Stimulated activated CD4-positive, alpha-beta T cell treated with anti-CD3 and anti-CD28 coated beads, Interleukin-15, amount 100 ng/mL, for 48 hours (primary cell): Measurements from ENCODE around the gene ZP1.

ENCODE experiments used
- DNase-seq, 2 donors: peaks; one replicate each; pipeline ENCODE4 v3.0.0-alpha.2; 2020; ENCODE audit warnings: low read depth in 2 of 2

The ZP1 gene

DNA sequence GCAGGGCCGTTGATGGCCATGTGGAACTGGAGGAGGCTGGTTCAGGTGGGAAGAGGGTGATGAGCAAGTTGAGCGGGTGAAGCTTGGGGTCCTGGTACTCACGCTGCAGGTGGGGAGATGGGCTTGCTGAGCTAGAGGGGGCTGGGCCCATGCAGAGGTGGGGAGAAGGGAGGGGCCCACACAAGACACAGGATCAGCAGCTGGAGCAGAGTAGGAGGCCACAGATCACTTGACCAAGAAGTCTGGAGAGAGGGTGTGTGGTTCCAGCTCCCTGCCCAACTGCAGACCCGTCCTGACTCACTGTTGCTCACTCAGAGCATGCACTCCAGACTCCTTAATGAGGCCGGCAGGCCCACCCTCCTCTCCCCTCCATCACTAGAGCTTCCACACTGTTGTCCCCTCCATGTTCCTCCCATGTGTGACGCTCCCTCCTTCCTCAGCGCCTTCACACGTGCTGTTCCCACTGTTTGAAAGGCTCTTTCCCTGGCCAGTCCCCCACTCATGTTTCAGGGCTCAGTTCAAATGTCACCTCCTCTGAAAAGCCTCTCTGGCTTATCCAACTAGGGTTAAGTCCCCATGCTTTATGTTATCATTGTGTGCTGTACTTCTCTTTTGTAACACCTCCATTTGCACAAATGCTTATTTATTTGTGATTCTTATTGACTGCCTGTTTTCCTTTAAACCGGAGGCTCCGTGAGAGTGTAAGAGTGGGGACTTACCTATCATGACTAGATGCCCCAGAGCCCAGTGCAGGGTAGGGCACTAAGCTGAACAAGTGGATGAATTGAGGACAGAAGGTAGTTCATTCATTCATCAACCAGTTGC lies 23.1 kb upstream of the ZP1 start:
- no peak for DNase-seq

DNA sequence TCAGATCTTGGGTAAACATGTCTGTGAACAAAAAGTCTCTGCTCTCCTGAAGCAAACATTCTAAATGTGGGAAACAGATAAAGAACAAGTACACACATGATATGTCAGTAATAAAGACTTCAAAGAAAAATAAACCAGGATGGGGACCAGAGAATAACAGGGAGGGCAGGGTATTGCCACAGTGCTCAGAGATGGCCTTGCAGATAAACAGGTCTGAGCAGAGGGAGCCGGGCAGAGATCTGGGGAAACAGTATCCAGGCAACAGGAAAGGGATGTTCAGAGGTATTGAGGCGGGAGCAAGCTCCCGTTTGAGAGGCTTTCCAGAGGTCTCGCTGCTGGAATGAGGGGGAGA lies 22.5 kb upstream of the ZP1 start:
- DNase-seq = no peak

- no peak for DNase-seq
Observed at GRCh38 chr11:60845338-60845737, 22.0 kb upstream of the ZP1 start.

- no peak for DNase-seq
Observed at GRCh38 chr11:60847281-60847680, 20.1 kb upstream of the ZP1 start.

GRCh38 chr11:60847896-60848295 lies 19.4 kb upstream of the ZP1 start:
- DNase-seq = no peak

GRCh38 chr11:60848714-60849151 lies 18.6 kb upstream of the ZP1 start:
- no peak for DNase-seq

GRCh38 chr11:60849641-60850520 lies 17.5 kb upstream of the ZP1 start:
- no peak for DNase-seq

DNA sequence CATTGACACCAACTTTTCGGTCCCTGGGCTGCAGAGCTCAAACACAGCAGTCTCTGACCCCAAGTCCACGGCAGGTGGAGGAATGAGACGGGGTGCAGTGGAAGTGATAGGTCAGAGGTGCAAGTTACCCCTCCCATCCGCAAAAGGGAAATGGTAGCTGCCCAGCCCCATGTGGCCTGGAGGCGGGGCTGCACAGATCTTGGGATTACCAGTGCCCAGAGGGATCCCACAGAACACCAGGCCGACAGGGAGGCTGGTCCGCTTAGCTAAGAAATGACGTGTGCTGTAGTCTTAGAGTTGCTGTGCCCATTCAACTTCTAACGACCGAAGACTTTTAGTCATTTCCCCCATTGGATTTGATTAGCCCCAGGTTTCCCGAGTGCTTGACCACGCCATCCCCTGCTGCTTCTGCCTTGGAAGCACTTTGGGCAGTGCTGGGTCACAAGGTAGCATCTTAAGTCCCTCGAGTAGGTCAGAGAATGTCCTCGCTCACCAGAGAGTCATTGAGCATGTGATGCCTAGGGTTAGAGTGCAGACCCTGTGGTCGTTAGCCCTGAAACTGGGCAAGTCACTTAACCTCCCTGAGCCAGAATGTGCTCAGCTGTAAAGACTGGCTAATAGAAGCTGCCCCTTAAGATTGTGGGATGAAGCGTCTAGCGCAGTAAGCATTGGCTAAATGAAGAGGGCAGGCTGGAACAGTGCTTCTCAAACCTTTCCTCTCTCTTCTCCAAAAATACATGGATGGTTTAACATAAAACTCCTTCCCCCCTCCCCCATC lies 15.8 kb upstream of the ZP1 start:
- no peak for DNase-seq

DNA sequence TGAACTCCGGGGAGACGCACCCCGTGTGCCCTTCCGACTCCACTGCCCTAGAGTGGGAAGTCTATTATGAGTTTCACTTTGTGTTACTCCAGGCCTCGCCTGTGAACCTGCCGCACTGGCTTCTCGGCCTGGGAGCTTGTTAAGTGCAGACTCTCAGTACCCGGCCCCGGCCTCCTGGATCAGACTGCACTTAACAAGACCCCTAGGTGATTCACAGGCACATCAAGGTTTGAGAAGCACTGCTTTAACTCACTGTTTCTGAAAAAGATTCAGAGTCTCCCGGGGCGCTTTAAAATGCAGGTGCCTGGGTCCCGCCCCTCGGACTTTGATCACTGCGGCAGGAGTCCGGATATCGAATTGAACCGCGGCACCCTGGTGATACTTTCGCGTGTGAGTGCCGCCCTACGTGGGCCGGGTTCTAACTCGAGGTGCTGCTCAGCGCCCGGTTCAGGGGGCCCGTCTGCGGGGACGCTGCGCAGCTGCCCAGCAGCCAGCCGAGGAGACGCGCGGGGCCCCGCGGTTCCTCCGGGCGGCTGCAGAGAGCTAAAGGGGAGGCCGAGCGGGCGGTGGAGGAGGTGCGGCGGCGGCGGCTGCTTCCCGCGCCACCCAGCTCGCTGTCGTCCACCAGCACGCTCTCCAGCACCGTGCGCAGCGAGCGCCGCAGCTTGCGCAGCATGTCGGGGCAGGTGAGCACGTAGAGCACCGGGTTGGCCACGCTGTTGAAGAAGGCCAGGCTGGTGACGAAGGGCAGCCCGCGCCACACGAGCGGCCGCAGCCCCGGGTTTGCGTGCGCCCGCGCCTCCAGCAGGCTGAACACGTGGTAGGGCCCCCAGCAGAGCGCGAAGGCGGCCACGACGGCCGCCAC lies 15.0 kb upstream of the ZP1 start:
- DNase-seq = no peak

DNA sequence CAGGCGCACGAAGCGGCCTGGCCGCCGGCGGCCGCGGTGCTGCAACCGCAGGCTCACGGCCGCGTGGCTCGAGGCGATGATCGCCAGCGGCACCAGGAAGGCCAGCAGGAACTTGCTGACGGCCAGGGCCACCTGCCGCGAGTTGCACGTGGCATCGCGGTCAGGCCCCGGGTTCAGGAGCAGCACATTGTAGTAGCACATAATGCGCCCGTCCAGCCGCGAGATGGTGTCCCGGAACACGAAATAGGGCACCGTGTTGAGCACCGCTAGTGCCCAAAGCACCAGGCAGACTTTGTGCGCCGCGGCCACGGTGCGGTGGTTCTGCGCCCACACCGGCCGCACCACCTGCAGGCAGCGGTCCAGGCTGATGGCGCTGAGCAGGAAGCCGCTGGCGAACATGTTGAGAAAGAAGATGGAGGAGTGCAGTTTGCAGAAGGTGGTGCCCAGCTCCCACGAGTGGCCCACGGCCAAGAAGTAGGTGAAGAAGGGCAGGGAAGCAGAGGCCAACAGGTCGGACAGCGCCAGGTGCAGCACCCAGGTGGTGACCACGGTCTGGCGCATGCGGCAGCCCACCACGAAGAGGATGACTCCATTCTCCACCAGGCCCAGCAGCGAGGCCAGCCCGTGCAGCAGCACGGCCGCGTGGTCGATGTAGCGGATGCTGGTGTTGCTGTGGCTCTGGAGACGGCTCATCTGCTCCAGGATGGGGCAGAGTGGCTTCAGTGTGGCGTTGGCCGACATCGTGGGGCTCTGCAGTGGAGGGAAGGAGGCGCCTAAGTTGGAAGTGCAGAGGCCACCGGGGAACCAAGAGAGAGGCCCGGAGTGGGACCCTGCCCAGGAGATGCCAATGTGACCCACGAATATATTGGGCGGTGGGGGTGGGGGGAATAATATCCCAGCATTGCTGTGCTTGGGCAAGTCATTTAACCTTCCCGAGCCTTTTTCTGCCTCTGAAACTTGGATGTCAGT lies 14.1 kb upstream of the ZP1 start:
- DNase-seq = no peak

DNA sequence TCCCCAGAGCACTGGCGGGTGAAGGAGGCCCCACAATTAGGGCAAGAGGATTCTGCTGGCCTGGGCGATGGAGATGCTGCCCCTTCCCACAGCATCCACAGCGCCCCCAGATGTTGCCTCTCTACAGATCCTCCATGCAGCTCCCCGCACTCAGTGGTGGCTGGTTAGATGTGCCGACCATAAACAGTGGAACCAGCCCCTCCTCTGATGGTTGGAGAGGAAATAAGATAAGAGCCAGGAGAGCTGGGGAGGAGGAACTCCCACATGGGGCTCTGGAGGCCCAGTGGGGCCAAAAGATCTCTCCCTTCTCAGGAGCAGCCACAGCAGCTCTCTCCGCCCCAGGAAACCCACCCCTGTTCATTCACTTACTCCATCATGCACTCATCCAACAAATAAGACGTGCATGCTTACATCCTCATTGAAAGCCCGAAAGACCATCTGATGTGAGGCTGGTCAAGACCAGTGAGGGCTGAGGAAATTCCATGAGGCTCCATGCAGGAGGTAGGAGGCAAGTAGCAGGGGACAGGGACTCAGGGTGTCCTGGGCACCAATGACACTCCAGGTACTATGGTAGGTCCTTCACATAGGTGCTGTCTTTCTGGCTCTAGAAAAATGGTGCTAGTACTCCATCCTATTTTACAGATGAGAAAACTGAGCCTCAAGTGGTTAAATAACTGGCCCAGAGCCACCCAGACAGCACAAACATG lies 13.0 kb upstream of the ZP1 start:
- no peak for DNase-seq

DNA sequence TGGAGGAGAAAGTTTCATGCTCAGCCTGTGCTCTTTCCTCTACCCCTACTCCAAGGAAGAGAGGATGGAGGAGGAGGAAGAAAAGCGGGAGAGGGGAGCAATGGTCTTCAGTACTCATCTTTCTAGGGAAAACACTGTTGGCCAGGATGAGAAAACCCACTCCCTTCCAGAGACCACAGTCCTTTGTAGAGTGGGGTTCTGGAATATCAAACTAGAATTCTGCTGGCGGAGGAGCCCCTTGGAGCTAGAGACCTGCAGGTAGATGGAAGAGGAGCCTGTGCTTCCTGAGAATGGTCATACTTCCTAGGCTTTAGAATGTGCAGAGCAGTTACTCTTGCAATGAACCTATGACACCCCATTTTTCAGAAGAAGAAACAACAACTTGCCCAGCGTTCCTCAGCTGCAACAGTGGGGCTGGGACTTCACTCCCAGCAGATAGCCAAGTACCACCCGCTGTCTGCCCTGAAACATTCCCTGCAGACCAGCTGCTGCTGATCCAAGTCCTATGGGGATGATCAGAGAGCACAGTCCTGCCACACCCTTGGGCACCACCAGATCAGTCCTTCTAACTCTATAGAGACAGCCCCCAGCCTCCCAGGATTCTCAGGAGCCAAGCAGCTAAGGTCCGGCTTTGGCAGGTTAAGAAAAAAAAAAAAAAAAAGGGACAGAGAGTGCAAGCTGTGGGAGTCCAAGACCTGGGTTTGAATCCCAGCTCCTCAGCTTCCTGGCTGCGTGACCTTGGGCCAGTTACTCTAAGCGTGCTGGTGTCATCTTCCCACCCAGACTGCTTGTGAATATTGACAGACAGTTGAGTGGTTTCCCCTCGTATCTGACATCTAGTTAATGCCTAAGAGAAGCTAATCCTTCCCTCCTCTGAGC lies 12.3 kb upstream of the ZP1 start:
- no peak for DNase-seq

GRCh38 chr11:60855726-60856633 lies 11.4 kb upstream of the ZP1 start, which contains the start of gene PTGDR2:
TSS of gene PTGDR2 (minus strand) at chr11:60855950. CDS start at chr11:60853722, 2,228 bp downstream.
- DNase-seq = no peak

GRCh38 chr11:60857378-60858232 lies 9.7 kb upstream of the ZP1 start:
- no peak for DNase-seq

GRCh38 chr11:60858236-60858635 lies 9.1 kb upstream of the ZP1 start:
- no peak for DNase-seq

DNA sequence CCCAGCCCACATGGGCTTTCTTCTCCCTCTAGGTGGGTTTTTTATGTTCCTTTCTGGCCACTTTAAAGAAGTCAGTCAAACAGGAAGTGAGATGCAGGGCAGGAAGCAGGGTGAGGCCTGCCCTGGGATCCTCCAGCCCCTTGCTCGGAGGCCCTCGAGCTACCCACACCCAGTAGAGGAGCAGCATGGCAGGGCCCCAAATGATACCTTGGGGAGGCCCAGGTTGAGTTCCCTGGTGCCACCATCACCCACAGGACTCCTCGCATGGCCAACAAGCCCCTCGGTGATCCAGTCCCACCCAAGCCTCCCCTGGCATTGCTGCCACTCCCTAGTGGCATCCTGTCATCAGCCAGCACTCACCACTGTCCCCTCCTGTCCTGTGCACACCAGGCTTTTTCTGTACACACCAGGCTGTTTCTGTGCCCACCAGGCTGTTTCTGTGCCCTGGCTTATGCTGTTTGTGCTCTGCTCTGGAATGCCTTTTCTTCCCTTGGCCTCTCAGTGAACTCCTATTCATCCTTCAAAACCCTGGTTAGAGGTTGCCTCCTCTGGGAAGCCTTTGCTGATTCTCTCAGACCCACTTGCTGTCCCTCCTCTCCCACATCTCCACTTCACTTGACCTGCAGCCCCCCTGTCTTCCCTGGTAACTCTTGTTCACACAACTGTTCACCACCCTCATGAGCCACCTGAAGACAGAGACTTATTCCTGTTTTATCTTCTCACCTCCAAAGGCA lies 8.4 kb upstream of the ZP1 start:
- no peak for DNase-seq
